ENCODE data around the gene CDC14A. TPM values are rescaled to one million over a fixed set of nuclear protein-coding genes. Genes with fewer than 3 reads are reported as not detected.
"Not testable (repeated sequence)": the region's sequence is repeated elsewhere in the genome, so short reads cannot be mapped to it uniquely, and the experiment has no call there.

CDC14A gene
- total and polyA plus RNA-seq, 12 donors: 1.4 to 4.0 (median 3.1) TPM

DNA sequence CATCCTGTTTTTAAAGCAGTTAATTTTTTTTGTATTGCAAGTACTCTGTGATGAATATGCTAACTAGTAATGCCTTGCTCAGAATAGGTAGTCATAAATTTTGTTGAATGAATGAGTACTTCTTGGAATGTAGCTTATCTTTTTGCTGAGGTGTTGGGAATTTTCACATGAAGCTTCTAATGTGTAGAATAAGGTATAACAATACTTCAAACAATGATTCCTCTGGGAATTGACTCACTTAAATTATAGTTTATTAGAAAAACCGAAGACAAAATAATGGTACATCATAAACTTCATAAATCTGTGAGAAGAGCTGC, 13.9 kb downstream of the CDC14A start:
- 94 to 100% methylated on average over 1 of the region's 1 CpG for WGBS, 2 donors
- no peak for ATAC-seq
- TF ChIP-seq, protein P1, sequence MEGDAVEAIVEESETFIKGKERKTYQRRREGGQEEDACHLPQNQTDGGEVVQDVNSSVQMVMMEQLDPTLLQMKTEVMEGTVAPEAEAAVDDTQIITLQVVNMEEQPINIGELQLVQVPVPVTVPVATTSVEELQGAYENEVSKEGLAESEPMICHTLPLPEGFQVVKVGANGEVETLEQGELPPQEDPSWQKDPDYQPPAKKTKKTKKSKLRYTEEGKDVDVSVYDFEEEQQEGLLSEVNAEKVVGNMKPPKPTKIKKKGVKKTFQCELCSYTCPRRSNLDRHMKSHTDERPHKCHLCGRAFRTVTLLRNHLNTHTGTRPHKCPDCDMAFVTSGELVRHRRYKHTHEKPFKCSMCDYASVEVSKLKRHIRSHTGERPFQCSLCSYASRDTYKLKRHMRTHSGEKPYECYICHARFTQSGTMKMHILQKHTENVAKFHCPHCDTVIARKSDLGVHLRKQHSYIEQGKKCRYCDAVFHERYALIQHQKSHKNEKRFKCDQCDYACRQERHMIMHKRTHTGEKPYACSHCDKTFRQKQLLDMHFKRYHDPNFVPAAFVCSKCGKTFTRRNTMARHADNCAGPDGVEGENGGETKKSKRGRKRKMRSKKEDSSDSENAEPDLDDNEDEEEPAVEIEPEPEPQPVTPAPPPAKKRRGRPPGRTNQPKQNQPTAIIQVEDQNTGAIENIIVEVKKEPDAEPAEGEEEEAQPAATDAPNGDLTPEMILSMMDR (IDR thresholded peaks at IDR 0.05): no peak
- intact Hi-C loops (cut with DNase I): no loop called here
- peaks cover 0 to 9% (median 0%) of the 10 kb centered on the region in 9 donors for H3K36me3 ChIP-seq
- peaks cover 0 to 14% (median 6%) of the 10 kb centered on the region in 9 donors for H3K4me1 ChIP-seq
- no peak overlapping the region for H3K27ac ChIP-seq
- no peak for DNase-seq
- H3K27me3 ChIP-seq: no peaks in the 10 kb centered on the region
- no peak overlapping the region for H3K4me3 ChIP-seq
- no peaks in the 10 kb centered on the region for H3K9me3 ChIP-seq

DNA sequence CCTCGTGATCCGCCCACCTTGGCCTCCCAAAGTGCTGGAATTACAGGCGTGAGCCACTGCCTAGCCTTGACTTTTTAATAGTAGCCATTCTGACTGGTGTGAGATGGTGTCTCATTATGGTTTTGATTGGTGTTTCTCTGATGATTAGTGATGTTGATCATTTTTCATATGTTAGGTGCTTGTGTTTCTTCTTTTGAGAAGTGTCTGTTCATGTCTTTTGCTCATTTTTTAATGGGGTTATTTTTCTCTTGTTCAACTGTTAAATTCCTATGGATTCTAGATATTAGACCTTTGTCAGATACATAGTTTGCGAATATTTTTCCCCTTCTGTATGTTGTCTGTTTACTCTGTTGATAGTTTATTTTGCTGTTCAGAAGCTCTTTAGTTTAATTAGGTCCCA, 17.0 kb downstream of the CDC14A start:
- H3K4me1 ChIP-seq: peaks cover 0 to 11% (median 0%) of the 10 kb centered on the region in 9 donors
- H3K4me3 ChIP-seq; DNase-seq; intact Hi-C loops (cut with DNase I); ATAC-seq; H3K27me3 ChIP-seq; H3K27ac ChIP-seq; H3K9me3 ChIP-seq; H3K36me3 ChIP-seq: not testable (repeated sequence)
- WGBS, 2 donors: 98 to 100% methylated on average over 4 of the region's 4 CpGs

DNA sequence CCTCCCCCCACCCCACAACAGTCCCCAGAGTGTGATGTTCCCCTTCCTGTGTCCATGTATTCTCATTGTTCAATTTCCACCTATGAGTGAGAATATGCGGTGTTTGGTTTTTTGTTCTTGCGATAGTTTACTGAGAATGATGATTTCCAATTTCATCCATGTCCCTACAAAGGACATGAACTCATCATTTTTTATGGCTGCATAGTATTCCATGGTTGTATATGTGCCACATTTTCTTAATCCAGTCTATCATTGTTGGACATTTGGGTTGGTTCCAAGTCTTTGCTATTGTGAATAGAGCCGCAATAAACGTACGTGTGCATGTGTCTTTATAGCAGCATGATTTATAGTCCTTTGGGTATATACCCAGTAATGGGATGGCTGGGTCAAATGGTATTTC, 21.6 kb downstream of the CDC14A start:
- H3K27me3 ChIP-seq; ATAC-seq; intact Hi-C loops (cut with DNase I); H3K27ac ChIP-seq; H3K36me3 ChIP-seq; H3K4me3 ChIP-seq; H3K9me3 ChIP-seq; DNase-seq: not testable (repeated sequence)
- 86 to 94% methylated on average over 3 of the region's 5 CpGs for WGBS, 2 donors
- H3K4me1 ChIP-seq: peaks cover 0 to 12% (median 0%) of the 10 kb centered on the region in 9 donors

DNA sequence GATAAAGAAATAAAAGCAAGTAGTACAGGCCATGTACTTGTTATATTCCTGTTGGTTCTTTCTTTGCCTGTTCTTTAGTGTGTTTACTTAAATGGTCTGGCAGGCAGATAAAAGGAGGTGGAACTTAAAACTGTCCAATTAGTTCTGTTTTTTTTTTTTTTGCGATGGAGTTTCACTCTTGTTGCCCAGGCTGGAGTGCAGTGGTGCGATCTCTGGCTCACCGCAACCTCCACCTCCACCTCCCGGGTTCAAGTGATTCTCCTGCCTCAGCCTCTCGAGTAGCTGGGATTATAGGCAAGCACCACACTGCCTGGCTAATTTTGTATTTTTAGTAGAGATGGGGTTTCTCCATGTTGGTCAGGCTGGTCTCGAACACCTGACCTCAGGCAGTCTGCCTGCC, 24.6 kb downstream of the CDC14A start:
- H3K36me3 ChIP-seq: peaks cover 0 to 20% (median 0%) of the 10 kb centered on the region in 9 donors
- ATAC-seq; H3K4me3 ChIP-seq; H3K27me3 ChIP-seq; DNase-seq; H3K9me3 ChIP-seq; intact Hi-C loops (cut with DNase I); H3K27ac ChIP-seq: not testable (repeated sequence)
- H3K4me1 ChIP-seq: peaks cover 0 to 12% (median 0%) of the 10 kb centered on the region in 9 donors
- WGBS, 2 donors: 90 to 97% methylated on average over 6 of the region's 6 CpGs

DNA sequence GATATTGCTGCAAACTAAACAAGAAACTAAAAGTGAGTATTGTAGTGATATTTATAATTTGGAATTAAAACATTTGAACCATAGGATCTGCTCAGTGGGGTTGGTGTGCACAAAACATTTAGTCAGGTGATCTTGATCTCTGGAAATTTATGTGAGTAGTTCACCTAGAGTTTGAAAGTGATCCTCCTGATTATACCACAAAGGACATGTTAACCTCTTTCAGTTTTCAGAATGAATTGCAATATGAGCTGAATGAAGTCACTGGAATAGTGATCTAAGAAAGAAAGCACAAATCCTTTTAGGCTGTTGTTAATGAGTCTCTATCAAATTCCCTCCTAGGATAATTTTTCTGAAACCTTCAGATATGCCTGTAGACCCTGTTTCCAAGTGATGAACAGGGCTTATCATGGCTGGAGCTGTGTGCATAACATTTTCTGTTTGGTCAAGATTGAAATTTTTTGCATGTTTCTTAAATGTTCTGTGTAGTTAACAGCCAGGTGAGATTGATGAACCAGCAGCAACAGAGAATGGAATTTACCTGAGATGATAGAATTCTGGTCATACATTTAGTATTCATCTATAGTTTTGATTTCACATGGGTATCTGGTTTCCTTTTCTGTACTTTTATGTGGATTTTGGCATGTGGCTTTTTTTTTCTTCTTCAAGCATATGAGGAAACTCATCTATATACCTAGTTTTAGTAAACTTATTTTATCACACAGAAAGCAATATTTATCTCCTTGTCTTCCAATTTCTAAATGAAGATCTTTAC, 25.5 kb downstream of the CDC14A start:
- ATAC-seq: no peak
- H3K4me1 ChIP-seq: peaks cover 0 to 12% (median 0%) of the 10 kb centered on the region in 9 donors
- TF ChIP-seq, protein P1 (IDR thresholded peaks at IDR 0.05): no peak

DNA sequence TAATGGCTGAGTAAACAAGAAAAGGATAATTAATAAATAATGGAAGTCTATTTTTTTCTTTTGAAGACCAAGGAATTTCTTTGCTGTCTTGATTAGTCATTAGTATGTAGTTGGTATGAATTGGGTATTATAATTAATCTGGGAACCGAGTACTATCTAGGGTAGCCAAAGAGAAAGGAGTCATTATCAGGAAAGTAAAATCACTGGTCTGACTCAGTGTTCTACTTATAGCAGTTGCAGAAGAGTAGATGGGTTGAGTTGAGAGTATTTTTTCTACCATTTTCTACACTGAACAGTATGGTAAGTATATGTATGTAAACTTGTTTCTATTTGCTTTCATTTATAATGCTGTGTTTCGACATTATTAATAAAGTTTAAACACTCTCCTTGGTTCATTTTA, 26.6 kb downstream of the CDC14A start:
- TF ChIP-seq, protein P1 (IDR thresholded peaks at IDR 0.05): no peak
- Histone ChIP-seq H3K4me3 (no peak overlapping the region), H3K27me3 (no peaks in the 10 kb centered on the region), H3K36me3 (peaks cover 0 to 20% (median 0%) of the 10 kb centered on the region in 9 donors), H3K27ac (no peak overlapping the region), H3K4me1 (peaks cover 0 to 12% (median 0%) of the 10 kb centered on the region in 9 donors), H3K9me3 (no peaks in the 10 kb centered on the region)
- WGBS, 2 donors: 65 to 77% methylated on average over 2 of the region's 2 CpGs
- ATAC-seq (peak in 1 of 8 donors; percentile 60), DNase-seq (no peak)
- intact Hi-C loops (cut with DNase I): no loop called here

More for the DNA sequence above, 25.5 kb downstream of the CDC14A start:
- intact Hi-C loops (cut with DNase I): no loop called here
- no peak for DNase-seq
- no peaks in the 10 kb centered on the region for H3K27me3 ChIP-seq
- peaks cover 0 to 20% (median 0%) of the 10 kb centered on the region in 9 donors for H3K36me3 ChIP-seq
- H3K4me3 ChIP-seq: no peak overlapping the region
- H3K27ac ChIP-seq: no peak overlapping the region
- H3K9me3 ChIP-seq: no peaks in the 10 kb centered on the region

Data from heart right ventricle (tissue), 16 donors.